ENCODE results near the gene HPSE. TPM values are rescaled to one million over a fixed set of nuclear protein-coding genes. Genes with fewer than 3 reads are reported as not detected.
A peak's percentile ranks its signal among the peaks of the same experiment; 100 is the strongest.

HPSE gene
- total and polyA plus RNA-seq, 4 donors, result 0.43 to 4.7 (median 1.0) TPM

- DNase-seq (ENCODE audit: low spot score), result no peak
- WGBS, result 56% methylated on average over 4 of the region's 4 CpGs
These were observed 35.4 kb upstream of the HPSE start for GRCh38 chr4:83369831-83370639.

GRCh38 chr4:83364312-83364711, 29.7 kb upstream of the HPSE start:
- no peaks in the 10 kb centered on the region for H3K36me3 ChIP-seq (ENCODE audit: control insufficient read depth in 4 of 4, insufficient read depth in 3 of 4, low read depth in 1 of 4, low read length in 3 of 4)
- H3K27me3 ChIP-seq (ENCODE audit: control insufficient read depth in 4 of 4, insufficient read depth in 4 of 4, low read length in 3 of 4), result no peaks in the 10 kb centered on the region
- H3K27ac ChIP-seq (ENCODE audit: low read depth in 1 of 2, low read length in 2 of 2), result no peak overlapping the region
- H3K4me3 ChIP-seq (ENCODE audit: low read depth in 1 of 3, low read length in 3 of 3), result no peak overlapping the region
- H3K9me3 ChIP-seq (ENCODE audit: control insufficient read depth in 4 of 4, low read length in 3 of 4), result no peaks in the 10 kb centered on the region
- WGBS, result 91% methylated on average over 3 of the region's 3 CpGs
- H3K4me1 ChIP-seq (ENCODE audit: control insufficient read depth in 4 of 4, insufficient read depth in 4 of 4, low read length in 3 of 4), result peaks cover 0 to 3% (median 0%) of the 10 kb centered on the region in 4 donors
- no peak for DNase-seq (ENCODE audit: low spot score)
- TF ChIP-seq HNF4G (IDR thresholded peaks at IDR 0.05) (no peak), YY1 (IDR thresholded peaks at IDR 0.05) (no peak), RAD21 (IDR thresholded peaks at IDR 0.05) (no peak), RXRA (IDR thresholded peaks at IDR 0.05) (no peak), SP1 (IDR thresholded peaks at IDR 0.05) (no peak), JUND (IDR thresholded peaks at IDR 0.05) (no peak), REST (IDR thresholded peaks at IDR 0.05) (no peak), GABPA (IDR thresholded peaks at IDR 0.05 in 1 of 2, conservative IDR thresholded peaks at IDR 0.05 in 1 of 2) (no peak), FOXA2 (IDR thresholded peaks at IDR 0.05) (no peak), NR2F2 (IDR thresholded peaks at IDR 0.05) (no peak), CTCF (IDR thresholded peaks at IDR 0.05; ENCODE audit: low read depth, low read length, missing input control) (no peak), MAX (IDR thresholded peaks at IDR 0.05) (no peak), HNF4A (conservative IDR thresholded peaks at IDR 0.05) (no peak), TAF1 (conservative IDR thresholded peaks at IDR 0.05) (no peak), ZBTB33 (IDR thresholded peaks at IDR 0.05) (no peak), FOXA1 (IDR thresholded peaks at IDR 0.05) (no peak)
- H3K9ac ChIP-seq (ENCODE audit: low read depth in 1 of 2, low read length in 2 of 2), result no peak overlapping the region

More at GRCh38 chr4:83369831-83370639, 35.4 kb upstream of the HPSE start:
- H3K36me3 ChIP-seq (ENCODE audit: control insufficient read depth in 4 of 4, insufficient read depth in 3 of 4, low read depth in 1 of 4, low read length in 3 of 4), result no peaks in the 10 kb centered on the region
- no peaks in the 10 kb centered on the region for H3K9me3 ChIP-seq (ENCODE audit: control insufficient read depth in 4 of 4, low read length in 3 of 4)
- TF ChIP-seq EGR1 (IDR thresholded peaks at IDR 0.05; ENCODE audit: low read depth in 2 of 2), result no peak
- peak in 1 of 2 donors; percentile 10 for TF ChIP-seq RAD21 (IDR thresholded peaks at IDR 0.05)
- no peak for TF ChIP-seq REST (IDR thresholded peaks at IDR 0.05)
- no peak for TF ChIP-seq TAF1 (conservative IDR thresholded peaks at IDR 0.05)
- no peak overlapping the region for H3K9ac ChIP-seq (ENCODE audit: low read depth in 1 of 2, low read length in 2 of 2)
- H3K27me3 ChIP-seq (ENCODE audit: control insufficient read depth in 4 of 4, insufficient read depth in 4 of 4, low read length in 3 of 4), result no peaks in the 10 kb centered on the region
- no peaks in the 10 kb centered on the region for H3K4me1 ChIP-seq (ENCODE audit: control insufficient read depth in 4 of 4, insufficient read depth in 4 of 4, low read length in 3 of 4)
- no peak overlapping the region for H3K27ac ChIP-seq (ENCODE audit: low read depth in 1 of 2, low read length in 2 of 2)
- no peak overlapping the region for H3K4me3 ChIP-seq (ENCODE audit: low read depth in 1 of 3, low read length in 3 of 3)

Measured in liver (tissue), 9 donors.